NCI-H1694 (cell line): ENCODE data around the gene FCMR.
"Not testable (repeated sequence)": the region's sequence is repeated elsewhere in the genome, so short reads cannot be mapped to it uniquely, and the experiment has no call there.

ENCODE experiments used
- DNase-seq: peaks from one replicate; lab custom pipeline; 2025; lab: John Stamatoyannopoulos, UW

Gene FCMR

DNA sequence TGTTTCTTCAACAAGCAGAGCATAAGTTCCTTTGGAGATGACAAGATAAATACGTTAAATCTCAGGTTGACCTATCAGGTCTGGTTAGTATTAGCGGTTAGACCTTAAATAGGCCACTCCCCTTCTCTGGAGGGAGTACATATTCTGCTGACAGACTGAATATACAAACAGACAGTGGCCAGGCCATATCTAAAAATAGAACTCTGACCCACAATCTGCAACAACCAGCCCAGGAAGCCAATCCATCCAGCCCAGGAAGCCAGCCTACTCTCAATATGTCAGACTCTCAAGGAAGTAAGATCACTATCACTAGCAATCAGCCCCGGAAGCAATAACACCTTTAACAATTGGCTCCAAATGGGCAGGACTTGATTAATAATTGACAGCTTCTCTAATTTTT lies 49.6 kb downstream of the FCMR start:
- DNase-seq: no peak

DNA sequence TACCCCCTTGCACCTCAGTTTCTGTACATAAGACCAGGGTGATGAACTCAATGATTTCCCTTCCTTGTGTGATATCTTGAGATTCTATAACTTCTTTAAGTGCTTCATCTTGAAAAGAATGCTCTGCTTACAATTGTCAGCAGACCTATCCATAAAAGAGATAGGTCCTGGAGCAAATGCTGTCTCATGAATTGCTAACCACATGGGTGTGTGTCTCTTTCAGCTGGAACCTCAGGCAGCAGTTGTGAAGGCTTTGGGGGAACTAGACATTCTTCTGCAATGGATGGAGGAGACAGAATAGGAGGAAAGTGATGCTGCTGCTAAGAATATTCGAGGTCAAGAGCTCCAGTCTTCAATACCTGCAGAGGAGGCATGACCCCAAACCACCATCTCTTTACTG lies 53.5 kb downstream of the FCMR start:
- DNase-seq: no peak

DNA sequence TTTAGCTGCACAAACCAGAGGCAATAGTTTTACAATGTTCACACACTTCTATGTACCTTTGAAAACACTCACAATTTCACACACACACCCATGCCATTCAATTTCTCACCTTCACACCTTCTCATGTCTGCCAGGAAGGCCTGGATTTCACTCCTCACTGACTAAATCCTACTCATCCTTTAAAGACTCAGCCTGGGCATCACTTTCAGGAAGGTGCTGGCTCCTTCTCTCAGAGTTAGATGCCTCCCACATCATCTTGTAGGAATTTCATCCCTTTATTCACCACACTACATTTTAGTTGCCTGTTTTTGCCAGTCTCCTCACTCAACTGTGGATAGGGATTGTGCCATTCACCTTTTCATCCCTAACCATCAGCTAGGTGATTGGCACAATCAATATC lies 54.0 kb downstream of the FCMR start:
- no peak for DNase-seq

DNA sequence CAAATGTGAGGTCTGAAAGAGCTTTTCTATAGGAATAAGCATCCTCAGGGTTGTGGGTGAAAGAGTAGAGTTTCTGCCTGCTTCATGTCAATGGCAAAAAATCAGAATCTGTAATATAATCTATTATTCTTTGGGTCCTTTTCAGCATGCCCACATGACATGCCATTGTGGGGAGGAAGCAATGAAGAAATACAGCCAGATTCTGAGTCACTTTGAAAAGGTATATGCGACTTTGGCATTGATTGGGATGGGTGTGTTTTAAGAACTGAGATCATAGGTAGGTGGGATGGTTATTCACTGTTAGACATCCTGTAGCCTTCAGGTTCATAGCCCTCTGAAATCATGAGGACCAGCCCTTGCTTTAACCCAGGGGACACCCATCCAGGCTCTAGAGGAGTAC lies 54.5 kb downstream of the FCMR start:
- no peak for DNase-seq

DNA sequence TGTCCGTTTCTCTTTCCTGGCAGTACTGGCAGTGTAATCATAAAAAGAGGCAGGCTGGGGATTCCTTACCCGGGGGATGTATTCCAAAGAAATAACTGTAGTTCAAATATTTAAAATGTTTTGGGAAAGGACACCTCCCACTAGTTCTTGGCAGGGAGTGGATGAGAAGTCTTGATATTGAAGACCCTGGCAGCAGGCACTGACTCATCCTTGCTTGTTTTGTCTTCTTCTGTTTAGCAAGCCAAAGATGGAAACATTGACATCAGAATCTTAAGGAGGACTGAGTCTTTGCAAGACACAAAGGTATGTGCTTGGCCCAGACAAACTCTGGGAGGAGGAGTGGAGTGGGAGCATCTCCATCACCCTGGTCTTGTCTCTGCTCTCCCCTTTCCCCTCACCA lies 55.7 kb downstream of the FCMR start:
- DNase-seq: no peak

DNA sequence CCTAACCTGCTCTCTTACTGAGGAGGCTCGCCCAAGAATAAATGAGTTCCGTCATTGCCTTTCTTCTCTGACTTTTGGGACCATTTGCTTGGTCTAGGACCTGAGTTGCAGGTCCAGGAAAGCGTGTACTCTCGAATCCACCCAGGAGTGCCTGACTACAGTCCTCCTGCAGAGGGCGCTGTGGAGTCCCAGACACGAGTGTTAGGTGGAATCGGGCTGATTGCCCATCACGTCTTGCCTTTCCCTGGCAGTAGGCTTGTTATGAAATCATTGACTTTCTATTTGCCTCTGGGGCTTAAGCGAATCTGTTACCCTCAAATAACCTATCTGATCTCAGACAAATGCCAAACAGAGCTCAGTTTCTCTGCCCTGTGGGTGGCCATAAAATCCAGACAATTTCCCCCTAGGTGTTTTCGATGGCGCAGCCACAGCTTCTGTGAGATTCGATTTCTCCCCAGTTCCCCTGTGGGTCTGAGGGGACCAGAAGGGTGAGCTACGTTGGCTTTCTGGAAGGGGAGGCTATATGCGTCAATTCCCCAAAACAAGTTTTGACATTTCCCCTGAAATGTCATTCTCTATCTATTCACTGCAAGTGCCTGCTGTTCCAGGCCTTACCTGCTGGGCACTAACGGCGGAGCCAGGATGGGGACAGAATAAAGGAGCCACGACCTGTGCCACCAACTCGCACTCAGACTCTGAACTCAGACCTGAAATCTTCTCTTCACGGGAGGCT lies 56.6 kb downstream of the FCMR start, which contains the start of gene IL20:
Gene IL20 (plus strand): TSS at position 685 of the 733 bp plus-strand sequence. CDS start 230 bp downstream, outside the sequence.
- DNase-seq: peak; percentile 82

DNA sequence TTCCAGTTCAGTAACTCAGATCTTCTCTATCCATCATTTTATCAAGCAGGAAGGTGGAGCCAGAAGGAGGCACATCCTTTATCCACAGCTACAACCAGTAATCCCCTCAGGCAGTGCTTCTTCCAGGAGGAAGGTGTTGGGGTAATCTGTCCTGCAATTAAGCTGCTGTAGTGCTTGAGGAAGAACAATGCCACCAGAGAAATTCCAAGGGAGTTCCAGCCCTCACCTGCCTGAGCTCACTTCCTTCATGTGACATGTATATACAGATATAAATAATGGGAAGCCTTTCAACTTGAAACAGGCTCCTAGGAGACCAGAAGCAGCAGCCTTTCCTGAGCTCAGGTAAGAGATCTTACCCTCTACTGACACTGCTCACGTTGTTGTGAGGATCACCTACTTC lies 58.5 kb downstream of the FCMR start:
- DNase-seq: no peak

DNA sequence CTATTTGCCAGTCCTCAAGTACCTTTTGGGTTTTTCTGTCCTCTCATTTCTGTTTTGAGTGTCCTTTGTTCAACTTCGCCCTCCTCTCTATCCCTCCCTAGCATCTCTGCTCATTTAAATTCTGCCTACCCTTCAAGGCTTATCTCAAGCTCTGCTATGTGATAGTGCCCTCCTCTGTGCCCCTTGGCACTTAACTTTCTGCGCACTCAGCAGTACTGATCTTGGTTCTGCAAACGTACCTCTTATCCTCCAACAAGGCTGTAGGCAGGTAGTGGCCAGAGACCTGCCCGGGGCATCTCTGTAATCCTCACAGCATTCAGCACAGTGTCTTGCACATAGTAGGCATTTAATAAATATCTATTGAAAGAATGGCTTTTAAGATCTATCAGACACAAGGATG lies 61.6 kb downstream of the FCMR start:
- no peak for DNase-seq

DNA sequence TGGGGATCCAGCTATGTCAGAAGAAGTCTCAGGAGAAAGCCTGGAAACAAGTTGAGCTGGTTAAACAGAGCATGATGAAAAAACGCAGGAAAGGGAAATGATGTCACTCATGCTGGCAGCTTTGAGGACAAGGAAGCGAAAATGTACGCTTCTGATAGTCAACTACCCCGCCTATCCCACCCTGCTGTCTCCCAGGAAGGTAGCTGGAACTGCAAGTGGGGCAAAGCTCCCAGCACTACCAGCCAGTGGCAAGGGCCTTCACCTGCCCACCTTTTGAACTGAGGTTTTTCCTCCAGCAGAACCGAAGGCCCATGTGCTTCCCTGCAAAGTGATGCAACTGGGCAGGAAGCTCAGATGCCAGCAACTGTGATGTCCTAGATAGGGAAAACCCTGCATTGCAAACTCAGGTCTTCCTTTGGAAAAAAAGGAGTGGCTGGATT lies 62.6 kb downstream of the FCMR start:
- no peak for DNase-seq

DNA sequence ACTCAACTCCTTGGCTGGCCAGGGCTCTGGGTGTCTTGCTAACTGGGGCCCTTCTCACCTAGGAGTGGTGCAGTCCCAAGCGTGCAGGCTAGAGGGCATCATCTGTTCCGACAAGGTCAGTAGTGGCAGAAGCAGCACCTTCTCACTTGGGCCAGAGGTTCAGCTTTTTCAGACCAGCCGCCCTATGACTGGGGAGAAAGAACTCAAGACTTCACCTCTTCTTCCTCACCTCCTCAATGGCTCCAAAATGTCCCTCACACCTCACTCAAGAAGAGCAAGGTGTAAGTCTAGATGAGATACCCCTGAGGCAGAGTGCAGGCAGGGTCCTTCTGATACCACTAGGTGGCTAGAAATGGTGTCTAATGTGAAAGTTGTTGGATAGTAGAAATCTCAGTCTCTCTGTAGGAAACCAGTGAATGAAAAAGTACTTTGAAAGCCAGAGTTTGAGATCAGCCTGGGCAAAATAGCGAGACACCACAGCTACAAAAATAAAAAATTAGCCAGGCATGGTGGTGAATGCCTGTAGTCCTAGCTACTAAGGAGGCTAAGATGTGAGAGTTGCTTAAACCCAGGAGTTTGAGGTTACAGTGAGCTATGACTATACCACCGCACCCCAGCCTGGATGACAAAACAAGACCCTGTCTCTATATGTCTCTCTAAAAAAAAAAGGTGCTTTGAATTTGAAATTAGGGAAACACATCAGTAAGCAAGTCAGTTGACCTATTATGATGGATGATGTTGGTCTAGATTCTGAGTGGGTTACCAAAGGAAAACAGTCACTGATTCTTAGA lies 64.9 kb downstream of the FCMR start:
- DNase-seq: no peak

DNA sequence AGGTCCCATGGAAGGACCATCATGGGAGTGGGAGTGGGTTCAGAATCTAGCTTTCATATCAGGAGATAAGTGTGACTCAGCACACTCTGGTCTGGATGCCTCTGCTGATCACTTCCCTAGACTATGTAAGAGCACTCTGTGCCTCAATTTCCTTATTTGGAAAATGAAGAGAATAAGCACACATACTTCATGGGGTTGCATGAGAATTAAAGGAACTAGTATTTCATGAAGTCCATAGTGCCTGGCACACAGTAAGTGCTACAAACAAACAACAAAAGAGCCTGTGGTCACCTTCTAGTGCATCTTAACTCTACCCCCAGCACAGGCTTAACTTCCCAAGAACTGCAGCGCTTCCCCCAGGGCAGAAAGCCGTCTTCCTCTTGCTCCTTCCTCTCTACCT lies 65.9 kb downstream of the FCMR start:
- DNase-seq: no peak

DNA sequence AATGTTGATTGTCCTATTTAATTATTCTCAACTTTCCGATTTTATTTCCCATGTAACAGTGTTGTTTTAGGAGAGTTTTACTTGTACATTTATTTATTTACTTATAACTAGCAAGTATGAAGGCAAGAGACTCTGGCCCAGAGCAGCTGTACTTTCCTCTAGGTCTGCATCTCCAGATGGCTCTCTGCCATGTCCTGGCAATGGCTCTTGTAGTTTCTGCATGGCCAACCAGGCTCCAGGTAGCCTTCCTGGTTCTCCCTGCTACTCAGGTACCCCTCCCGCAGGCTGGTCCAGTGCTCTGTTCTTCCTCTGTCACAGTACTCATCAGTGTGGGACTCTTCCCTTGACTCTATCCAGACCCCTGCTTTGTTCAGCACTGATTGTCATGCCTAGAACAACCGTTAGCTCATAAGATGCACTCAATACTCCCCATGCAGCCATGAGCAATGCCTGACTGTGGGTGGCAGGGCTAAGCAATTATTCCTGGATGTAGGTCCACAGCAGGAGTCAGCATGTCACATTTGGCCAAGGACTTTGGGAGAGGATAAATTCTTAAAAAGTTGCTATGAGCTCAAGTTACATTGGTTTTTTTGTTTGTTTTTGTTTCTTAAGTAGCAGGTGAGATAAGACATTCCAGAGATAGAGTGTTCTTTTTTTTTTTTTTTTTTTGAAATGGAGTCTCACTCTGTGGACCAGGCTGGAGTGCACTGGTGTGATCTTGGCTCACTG lies 67.2 kb downstream of the FCMR start:
- no peak for DNase-seq

DNA sequence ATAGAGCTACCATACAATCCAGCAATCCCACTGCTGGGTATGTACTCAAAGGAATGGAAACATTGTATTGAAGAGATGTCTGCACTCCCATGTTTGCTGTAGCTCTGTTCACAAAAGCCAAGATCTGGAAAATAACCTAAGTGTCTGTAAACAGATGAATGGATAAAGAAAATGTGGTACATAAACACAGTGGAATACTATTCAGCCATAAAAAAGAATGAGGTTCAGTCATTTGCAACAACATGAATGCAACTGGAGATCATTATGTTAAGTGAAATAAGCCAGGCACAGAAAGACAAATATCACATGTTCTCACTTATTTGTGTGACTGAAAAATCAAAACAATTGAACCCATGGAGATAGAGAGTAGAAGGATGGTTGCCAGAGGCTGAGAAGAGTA lies 68.0 kb downstream of the FCMR start:
- not testable (repeated sequence) for DNase-seq
